Activated naive CD4-positive, alpha-beta T cell treated with anti-CD3 and anti-CD28 coated beads, Interleukin-2, amount 10 ng/mL, durations not matched to agents 7 days and 5 days (primary cell): ENCODE measurements around the gene RGN.
"Not testable (repeated sequence)": the region's sequence is repeated elsewhere in the genome, so short reads cannot be mapped to it uniquely, and the experiment has no call there.

Experiments used
- CTCF ChIA-PET: fragments of 350-600 bp; sonication (Branson Sonifier 250); formaldehyde crosslinking; loops from one replicate; lab custom pipeline; 2021; ENCODE audit warnings: antibody characterized with exemption; lab: Charles Lee
- DNase-seq: peaks from one replicate; pipeline ENCODE4 v3.0.0-alpha.2; 2020
- H3K27ac Mint-ChIP-seq: one replicate; pipeline ENCODE4 v1.8.0; 2021; ENCODE audit warnings: mild to moderate bottlenecking, moderate library complexity, mixed read lengths
- H3K27me3 Mint-ChIP-seq: one replicate; pipeline ENCODE4 v1.8.0; 2021; ENCODE audit warnings: mild to moderate bottlenecking, mixed read lengths
- H3K36me3 Mint-ChIP-seq: one replicate; pipeline ENCODE4 v1.8.0; 2021; ENCODE audit warnings: mixed read lengths
- H3K4me1 Mint-ChIP-seq: one replicate; pipeline ENCODE4 v1.8.0; 2021; ENCODE audit warnings: mixed read lengths
- H3K4me3 Mint-ChIP-seq: one replicate; pipeline ENCODE4 v1.8.0; 2021; ENCODE audit warnings: mild to moderate bottlenecking, moderate library complexity, mixed read lengths
- H3K9me3 Mint-ChIP-seq: one replicate; pipeline ENCODE4 v1.8.0; 2021; ENCODE audit warnings: mixed read lengths

RGN gene

DNA sequence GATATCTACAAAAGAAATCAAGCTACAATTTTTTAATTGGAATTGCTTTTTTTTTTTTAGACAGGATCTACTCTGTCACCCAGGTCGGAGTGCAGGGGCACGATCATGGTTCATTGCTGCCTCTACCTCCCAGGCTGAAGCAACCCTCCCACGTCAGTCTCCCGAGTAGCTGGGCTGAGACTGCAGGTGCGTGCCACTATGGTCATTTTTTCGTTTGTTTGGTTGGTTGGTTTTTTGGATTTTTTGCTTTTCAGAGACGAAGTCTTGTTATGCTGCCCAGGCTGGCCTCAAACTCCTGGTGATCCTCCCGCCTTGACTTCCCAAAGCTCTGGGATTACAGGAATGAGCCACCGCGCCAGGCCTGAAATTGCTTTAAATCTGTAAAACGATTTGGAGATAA lies 15.6 kb downstream of the RGN start:
- H3K9me3 Mint-ChIP-seq = no peaks in the 10 kb centered on the region
- H3K4me3 Mint-ChIP-seq = no peak overlapping the region

DNA sequence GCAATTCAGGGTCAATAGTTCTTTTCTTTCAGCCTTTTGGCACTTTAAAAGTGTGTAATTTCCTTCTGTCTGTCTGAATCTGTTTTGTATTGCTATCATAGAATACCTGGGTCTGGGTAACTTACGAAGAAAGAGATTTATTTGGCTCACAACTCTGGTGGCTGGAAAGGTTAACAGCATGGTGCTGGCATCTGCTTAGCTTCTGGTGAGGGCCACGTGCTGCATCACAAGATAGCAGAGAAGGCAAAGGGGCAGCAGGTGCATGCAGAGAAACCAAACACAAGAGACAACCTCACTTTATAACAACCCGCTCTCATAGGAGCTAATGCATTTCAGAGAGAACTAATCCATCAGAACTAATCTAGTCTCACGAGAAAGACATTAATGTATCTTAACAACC lies 18.8 kb downstream of the RGN start:
- H3K27me3 Mint-ChIP-seq = no peaks in the 10 kb centered on the region
- no peaks in the 10 kb centered on the region for H3K36me3 Mint-ChIP-seq
- no peak overlapping the region for H3K4me3 Mint-ChIP-seq
- H3K4me1 Mint-ChIP-seq = no peaks in the 10 kb centered on the region
- H3K27ac Mint-ChIP-seq = no peak overlapping the region
- no peaks in the 10 kb centered on the region for H3K9me3 Mint-ChIP-seq
- CTCF ChIA-PET = no interaction called here
- DNase-seq = no peak

More for the DNA sequence above, 15.6 kb downstream of the RGN start:
- CTCF ChIA-PET = interaction anchor here (0.7 to 1.2 kb wide), 3 partner anchors 8 to 441 kb away, joined by 3 to 10 read pairs (median 4); no protein-coding TSS in a partner anchor
- Mint-ChIP-seq H3K27me3 (no peaks in the 10 kb centered on the region), H3K4me1 (peaks cover 9% of the 10 kb centered on the region), H3K36me3 (no peaks in the 10 kb centered on the region), H3K27ac (no peak overlapping the region)
- no peak for DNase-seq

DNA sequence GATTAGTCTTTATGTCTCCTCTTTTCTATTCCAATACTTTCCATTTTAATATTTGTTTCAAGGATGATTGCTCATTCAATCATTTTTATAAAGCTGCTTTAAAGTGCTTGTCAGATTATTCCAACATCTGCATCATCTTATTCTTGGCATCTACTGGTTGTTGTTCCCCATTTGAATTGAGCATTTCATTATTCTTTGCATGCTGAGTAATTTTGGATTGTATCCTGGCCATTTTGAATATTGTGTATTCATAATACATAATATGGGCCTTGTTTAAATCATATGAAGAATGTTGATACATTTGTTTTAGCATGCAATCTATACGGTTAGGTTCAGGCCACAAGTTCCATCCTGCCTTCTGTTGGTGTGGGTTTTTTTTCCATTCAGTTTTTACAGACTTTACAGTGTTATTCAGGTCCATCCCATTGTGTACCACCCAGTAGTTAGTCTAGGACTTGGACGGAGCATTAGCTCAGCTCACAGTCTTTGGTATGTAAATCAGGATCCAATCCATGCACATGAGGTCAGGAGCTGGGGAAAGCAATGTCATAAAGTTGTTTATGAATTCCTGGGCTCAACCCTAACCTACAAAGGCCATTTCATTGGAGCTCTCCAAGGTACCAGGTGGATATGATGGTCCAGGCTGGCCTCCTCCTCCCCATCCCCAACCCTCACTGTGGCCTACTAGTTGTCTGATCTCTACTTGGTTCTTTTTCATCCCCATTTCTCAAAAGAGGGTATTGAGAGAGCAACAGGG lies 20.3 kb downstream of the RGN start:
- Mint-ChIP-seq H3K4me3 (no peak overlapping the region), H3K9me3 (no peaks in the 10 kb centered on the region), H3K27ac (no peak overlapping the region), H3K36me3 (no peaks in the 10 kb centered on the region), H3K27me3 (no peaks in the 10 kb centered on the region), H3K4me1 (no peaks in the 10 kb centered on the region)
- no peak for DNase-seq
- CTCF ChIA-PET = interaction anchor here (0.6 kb wide), 1 partner anchor 1881 kb away, joined by 5 read pairs; no protein-coding TSS in a partner anchor

DNA sequence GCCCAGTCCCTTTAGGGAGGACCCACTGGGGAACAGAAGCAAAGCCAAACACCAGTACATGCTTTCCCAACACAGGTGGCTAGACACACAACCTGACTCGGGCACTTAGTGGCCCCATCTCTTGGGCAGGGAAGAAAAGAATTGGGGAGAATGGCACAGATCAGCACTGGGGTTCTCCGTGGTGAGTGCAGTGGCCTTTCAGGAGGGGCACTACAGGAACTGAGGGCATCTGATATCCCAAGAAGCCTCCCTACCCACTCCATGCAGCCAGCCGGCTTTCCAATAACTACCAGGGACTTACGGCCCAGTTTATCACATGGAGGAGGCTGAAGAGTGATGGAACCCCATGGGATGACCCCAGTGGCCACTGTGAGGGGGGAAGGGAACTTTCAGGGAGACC lies 23.0 kb downstream of the RGN start:
- H3K9me3 Mint-ChIP-seq = no peaks in the 10 kb centered on the region
- H3K4me3 Mint-ChIP-seq = no peak overlapping the region
- no peak overlapping the region for H3K27ac Mint-ChIP-seq
- H3K4me1 Mint-ChIP-seq = no peaks in the 10 kb centered on the region
- CTCF ChIA-PET = interaction anchor here (1.0 kb wide), 1 partner anchor 8 kb away, joined by 4 read pairs; no protein-coding TSS in a partner anchor
- no peak for DNase-seq
- no peaks in the 10 kb centered on the region for H3K27me3 Mint-ChIP-seq
- no peaks in the 10 kb centered on the region for H3K36me3 Mint-ChIP-seq

DNA sequence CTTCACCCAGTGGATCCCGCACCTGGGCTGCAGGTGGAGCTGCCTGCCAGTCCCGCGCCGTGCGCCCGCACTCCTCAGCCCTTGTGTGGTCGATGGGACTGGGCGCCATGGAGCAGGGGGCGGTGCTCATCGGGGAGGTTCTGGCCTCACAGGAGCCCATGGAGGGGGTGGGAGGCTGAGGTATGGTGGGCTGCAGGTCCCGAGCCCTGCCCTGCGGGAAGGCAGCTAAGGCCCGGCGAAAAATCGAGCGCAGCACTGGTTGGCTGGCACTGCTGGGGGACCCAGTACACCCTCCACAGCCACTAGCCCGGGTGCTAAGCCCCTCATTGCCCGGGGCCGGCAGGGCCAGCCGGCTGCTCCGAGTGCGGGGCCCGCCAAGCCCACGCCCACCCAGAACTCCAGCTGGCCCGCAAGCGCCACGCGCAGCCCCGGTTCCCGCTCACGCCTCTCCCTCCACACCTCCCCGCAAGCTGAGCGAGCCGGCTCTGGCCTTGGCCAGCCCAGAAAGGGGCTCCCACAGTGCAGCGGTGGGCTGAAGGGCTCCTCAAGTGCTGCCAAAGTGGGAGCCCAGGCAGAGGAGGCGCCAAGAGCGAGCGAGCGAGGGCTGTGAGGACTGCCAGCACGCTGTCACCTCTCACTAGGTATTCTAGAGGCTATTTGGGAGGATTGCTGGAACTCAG lies 32.8 kb downstream of the RGN start:
- H3K27ac Mint-ChIP-seq, H3K4me3 Mint-ChIP-seq, H3K9me3 Mint-ChIP-seq, DNase-seq, CTCF ChIA-PET, H3K36me3 Mint-ChIP-seq, H3K27me3 Mint-ChIP-seq, H3K4me1 Mint-ChIP-seq: not testable (repeated sequence)

DNA sequence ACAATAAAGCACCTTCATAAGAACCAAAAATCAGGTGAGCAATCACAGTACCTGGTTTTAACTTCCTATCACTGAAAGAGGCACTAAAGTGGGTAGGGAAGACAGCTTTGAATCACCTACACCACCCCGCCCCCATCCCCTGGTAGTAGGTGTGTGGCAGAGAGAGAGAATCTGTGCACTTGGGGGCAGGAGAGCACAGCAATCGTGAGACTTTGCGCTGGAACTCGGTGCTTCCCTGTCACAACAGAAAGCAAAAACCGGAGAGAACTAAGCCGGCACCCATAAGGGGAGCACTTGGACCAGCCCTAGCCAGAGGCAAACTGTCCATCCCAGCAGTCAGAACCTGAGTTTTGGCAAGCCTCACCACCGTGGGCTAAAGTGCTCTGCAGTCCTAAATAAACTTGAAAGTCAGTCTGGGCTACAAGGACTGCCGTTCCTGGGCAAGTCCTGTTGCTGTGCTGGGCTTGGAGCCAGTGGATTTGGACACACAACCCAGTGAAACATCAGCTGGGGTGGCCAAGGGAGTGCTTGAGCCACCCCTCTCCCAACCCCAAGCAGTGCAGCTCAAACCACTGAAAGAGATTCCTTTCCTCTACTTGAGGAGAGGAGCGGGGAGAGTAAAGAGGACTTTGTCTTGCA lies 34.2 kb downstream of the RGN start:
- no peaks in the 10 kb centered on the region for H3K27me3 Mint-ChIP-seq
- no peaks in the 10 kb centered on the region for H3K9me3 Mint-ChIP-seq
- no peaks in the 10 kb centered on the region for H3K36me3 Mint-ChIP-seq
- H3K4me3 Mint-ChIP-seq = no peak overlapping the region
- CTCF ChIA-PET = no interaction called here
- no peak overlapping the region for H3K27ac Mint-ChIP-seq
- DNase-seq = no peak
- no peaks in the 10 kb centered on the region for H3K4me1 Mint-ChIP-seq

DNA sequence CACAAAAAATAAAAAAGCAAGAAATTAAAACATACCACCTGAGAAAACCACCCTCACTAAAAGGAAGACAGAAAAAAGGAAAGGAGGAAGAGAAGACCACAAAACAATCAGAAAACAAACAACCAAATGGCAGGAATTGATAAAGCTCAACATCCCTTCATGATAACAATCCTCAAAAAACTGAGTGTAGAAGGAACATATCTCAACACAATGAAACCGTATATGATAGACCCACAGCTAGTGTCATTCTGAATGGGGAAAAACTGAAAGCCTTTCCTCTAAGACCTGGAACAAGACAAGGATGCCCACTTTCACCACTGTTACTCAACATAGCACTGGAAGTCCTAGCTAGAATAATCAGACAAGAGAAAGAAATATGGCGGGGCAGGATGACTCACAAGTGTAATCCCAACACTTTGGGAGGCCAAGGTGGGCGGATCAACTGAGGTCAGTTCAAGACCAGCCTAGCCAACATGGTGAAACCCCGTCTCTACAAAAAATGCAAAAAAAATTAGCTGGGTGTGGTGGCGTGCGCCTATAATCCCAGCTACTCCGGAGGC lies 38.4 kb downstream of the RGN start:
- H3K27me3 Mint-ChIP-seq, H3K36me3 Mint-ChIP-seq, DNase-seq, H3K4me1 Mint-ChIP-seq, H3K9me3 Mint-ChIP-seq, H3K4me3 Mint-ChIP-seq, H3K27ac Mint-ChIP-seq: not testable (repeated sequence)
- CTCF ChIA-PET = interaction anchor here (0.6 kb wide), 1 partner anchor 413 kb away, joined by 3 read pairs; no protein-coding TSS in a partner anchor

DNA sequence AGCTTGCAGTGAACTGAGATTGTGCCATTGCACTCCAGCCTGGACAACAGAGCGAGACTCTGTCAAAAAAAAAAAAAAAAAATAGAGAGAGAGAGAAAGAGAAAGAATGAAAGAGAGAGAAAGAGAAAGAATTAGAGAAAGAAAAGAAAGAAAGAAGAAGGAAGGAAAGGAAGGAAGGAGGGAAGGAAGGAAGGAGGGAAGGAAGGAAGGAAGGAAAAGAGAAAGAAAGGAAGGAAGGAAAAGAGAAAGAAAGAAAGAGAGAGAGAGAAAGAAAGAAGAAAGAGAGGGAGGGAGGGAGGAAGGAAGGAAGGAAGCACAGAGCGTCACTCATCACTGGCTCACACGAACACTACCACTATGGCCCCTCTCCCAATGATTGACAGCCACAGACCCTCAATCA lies 46.2 kb downstream of the RGN start:
- CTCF ChIA-PET, H3K9me3 Mint-ChIP-seq, H3K27ac Mint-ChIP-seq, H3K4me3 Mint-ChIP-seq, H3K4me1 Mint-ChIP-seq, DNase-seq, H3K27me3 Mint-ChIP-seq, H3K36me3 Mint-ChIP-seq: not testable (repeated sequence)

DNA sequence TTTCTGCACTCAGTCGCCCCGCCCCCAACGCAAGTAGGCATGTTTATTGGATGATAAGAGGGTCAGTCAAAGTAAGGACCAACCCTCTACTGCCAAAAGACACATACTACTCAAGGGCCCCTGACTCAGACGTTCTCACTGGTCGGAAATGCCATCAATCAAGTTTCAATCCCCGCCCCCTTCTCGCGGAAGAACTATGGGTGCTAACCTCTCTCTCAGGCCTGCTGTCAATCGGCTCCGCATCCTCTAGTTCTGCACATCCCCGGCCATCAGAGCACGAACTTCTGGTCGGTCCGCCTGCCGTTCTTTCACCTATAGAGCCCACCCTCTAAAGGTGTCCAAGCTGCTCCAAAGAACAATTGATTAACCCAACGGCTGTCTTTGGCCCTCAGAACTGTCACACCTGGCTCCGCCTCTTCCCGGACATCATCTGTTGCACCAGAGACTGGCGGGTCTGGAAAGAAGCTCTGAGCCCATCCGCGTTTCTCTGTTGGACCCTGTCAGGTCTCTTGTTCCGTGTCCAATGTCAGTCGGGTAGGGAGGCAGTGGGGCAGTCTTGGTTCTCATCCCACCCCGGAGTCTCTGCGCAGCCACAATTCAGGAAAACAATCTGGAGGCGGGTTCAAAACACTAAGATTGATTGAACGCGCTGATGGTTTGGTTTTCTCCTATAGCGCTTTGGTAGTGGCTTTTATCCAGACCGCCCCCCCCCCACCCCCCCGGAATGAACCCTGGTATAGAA lies 51.1 kb downstream of the RGN start:
- CTCF ChIA-PET = interaction anchor here (1.0 kb wide), 1 partner anchor 16 kb away, joined by 3 read pairs; the partner anchor contains the start of genes NDUFB11 and RBM10

DNA sequence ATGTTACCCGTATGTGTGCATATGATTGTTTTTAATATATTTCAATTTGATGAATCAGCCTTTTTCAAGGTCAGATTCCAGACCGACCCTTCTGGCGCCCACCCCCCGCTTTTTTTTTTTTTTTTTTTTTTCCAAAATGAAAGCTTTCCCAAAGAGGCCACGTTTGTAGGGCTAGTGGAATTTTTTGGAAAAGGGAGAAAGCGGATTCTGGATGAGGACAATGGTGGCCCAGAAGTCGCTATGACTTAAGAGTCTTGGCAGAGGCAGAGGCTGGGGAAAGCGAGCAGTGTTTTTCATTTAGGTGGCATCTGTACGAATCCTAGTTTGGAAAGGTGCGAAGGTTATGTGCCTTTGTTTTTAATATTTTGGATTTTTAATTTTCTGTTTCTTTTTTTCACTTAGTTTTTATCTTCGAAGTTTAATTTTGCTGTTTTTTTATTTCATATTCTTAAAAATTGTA lies 51.7 kb downstream of the RGN start:
- no peaks in the 10 kb centered on the region for H3K36me3 Mint-ChIP-seq
- DNase-seq = no peak
- peaks cover 9% of the 10 kb centered on the region for H3K4me1 Mint-ChIP-seq
- no peaks in the 10 kb centered on the region for H3K27me3 Mint-ChIP-seq
- peak overlapping the region; percentile 97 for H3K4me3 Mint-ChIP-seq
- H3K9me3 Mint-ChIP-seq = no peaks in the 10 kb centered on the region
- H3K27ac Mint-ChIP-seq = peak overlapping the region; percentile 97
- CTCF ChIA-PET = interaction anchor here (1.0 to 1.1 kb wide), 2 partner anchors 15 kb away, joined by 3 read pairs; partner anchors contain the start of genes NDUFB11 and RBM10

More for the DNA sequence above, 51.1 kb downstream of the RGN start:
- H3K36me3 Mint-ChIP-seq = no peaks in the 10 kb centered on the region
- no peaks in the 10 kb centered on the region for H3K27me3 Mint-ChIP-seq
- H3K9me3 Mint-ChIP-seq = no peaks in the 10 kb centered on the region
- DNase-seq = peak; percentile 91
- peaks cover 9% of the 10 kb centered on the region for H3K4me1 Mint-ChIP-seq
- H3K4me3 Mint-ChIP-seq = peak overlapping the region; percentile 97
- H3K27ac Mint-ChIP-seq = peak overlapping the region; percentile 97

DNA sequence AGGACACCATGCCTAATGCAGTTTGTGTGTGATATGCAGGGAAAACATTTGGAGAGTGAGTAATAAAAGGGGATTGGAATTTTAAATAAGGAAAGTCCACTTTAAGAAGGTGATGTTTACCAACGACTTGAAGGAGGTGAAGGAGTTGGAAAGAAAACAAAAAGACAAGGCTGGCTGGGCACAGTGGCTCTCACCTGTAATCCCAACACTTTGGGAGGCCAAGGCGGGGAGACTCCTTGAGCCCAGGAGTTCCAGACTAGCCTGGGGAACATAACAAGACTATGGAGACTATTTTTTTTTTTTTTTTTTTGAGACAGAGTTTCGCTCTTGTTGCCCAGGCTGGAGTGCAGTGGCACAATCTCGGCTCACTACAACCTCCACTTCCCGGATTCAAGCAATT lies 55.2 kb downstream of the RGN start:
- H3K27me3 Mint-ChIP-seq = no peaks in the 10 kb centered on the region
- H3K36me3 Mint-ChIP-seq = peaks cover 1% of the 10 kb centered on the region
- DNase-seq = no peak
- CTCF ChIA-PET = no interaction called here
- H3K27ac Mint-ChIP-seq = no peak overlapping the region
- H3K9me3 Mint-ChIP-seq = no peaks in the 10 kb centered on the region
- H3K4me1 Mint-ChIP-seq = peaks cover 4% of the 10 kb centered on the region
- no peak overlapping the region for H3K4me3 Mint-ChIP-seq

DNA sequence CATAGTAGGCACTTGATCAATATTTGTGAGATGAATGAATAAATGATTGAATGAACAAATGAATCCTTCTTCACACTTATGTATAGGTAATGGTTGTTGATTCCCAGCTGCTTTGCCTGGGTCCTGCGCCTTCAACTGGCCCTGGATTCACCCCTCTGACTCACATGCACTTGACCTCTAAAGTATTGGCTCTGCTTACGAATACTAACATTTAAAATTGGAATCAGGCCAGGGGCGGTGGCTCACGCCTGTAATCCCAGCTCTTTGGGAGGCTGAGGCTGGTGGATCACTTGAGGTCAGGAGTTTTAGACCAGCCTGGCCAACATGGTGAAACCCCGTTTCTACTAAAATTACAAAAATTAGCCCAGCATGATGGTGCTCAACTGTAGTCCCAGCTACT lies 57.4 kb downstream of the RGN start:
- H3K9me3 Mint-ChIP-seq, H3K4me1 Mint-ChIP-seq, H3K27me3 Mint-ChIP-seq, DNase-seq, H3K27ac Mint-ChIP-seq, H3K4me3 Mint-ChIP-seq, CTCF ChIA-PET: not testable (repeated sequence)
- H3K36me3 Mint-ChIP-seq = peaks cover 11% of the 10 kb centered on the region

DNA sequence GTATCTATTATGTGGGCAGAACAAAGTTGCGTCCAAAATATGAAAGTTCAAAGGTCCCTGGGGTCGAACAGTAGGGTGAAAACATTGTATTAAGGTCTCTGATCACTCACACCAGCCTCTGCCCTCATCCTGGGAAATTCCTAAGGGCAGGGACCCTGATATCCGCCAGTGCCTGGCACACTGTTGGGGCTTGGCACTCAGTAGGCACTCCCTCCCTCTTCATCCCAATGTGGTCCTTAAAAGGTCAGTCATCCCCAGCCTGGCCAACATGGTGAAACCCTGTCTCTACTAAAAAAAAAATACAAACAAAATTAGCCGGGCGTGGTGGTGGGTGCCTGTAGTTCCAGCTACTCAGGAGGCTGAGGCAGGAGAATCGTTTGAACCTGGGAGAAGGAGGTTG lies 59.9 kb downstream of the RGN start:
- no peak for DNase-seq
- no peaks in the 10 kb centered on the region for H3K27me3 Mint-ChIP-seq
- peaks cover 26% of the 10 kb centered on the region for H3K36me3 Mint-ChIP-seq
- no peaks in the 10 kb centered on the region for H3K9me3 Mint-ChIP-seq
- H3K4me3 Mint-ChIP-seq = no peak overlapping the region
- no peak overlapping the region for H3K27ac Mint-ChIP-seq
- CTCF ChIA-PET = no interaction called here
- peaks cover 17% of the 10 kb centered on the region for H3K4me1 Mint-ChIP-seq
